ENCODE measurements around the gene LDLRAD3. TPM values are rescaled to one million over a fixed set of nuclear protein-coding genes. Genes with fewer than 3 reads are reported as not detected.

LDLRAD3 gene
- total RNA-seq, 1 donor from 2014 or later = 26.2 TPM

DNA sequence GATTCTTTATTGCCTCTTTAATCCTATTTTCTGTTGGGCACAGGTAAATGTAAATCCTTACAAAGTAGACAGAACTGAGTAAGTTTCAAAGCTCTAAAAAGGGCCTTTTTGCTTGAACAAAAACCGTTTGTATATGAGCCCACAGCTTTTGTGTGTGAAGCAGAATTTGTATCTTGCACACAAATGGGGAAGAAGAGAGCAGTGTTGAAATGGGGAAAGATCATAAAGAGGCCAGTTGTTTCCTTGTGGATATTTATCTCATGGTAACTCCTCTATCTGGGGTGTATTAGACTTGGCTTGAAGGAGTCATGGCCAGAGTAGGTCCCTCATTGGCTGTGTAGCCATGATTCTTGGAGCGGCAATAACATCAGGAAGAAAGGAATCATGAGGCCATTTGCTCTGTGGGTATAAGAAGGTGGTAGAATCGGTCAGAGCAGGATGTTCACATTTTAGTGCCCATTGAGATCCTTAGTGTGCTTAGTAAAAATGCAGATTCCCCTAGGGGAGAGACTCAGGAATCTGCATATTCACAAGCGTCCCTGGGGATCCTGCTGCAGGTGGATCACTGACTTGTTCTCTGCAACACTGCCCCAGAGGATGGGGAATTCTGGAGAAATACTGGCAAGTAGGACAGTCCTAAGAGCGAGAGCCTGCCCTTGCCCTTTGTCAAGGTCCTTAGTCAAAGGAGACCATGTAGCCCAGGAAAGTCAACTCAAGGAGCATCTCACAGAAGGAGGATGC lies 126.5 kb downstream of the LDLRAD3 start:
- no peak for DNase-seq (ENCODE audit: extremely low read depth, low read depth, low spot score)

- DNase-seq (ENCODE audit: extremely low read depth, low read depth, low spot score) = no peak
Measured at GRCh38 chr11:36070954-36071330, 127.1 kb downstream of the LDLRAD3 start.

- no peak for DNase-seq (ENCODE audit: extremely low read depth, low read depth, low spot score)
Measured at GRCh38 chr11:36071917-36072500, 128.1 kb downstream of the LDLRAD3 start.

GRCh38 chr11:36073411-36074203 lies 129.7 kb downstream of the LDLRAD3 start:
- DNase-seq (ENCODE audit: extremely low read depth, low read depth, low spot score) = no peak

GRCh38 chr11:36074941-36075431 lies 131.1 kb downstream of the LDLRAD3 start:
- peak; percentile 84 for DNase-seq (ENCODE audit: extremely low read depth, low read depth, low spot score)

GRCh38 chr11:36077368-36077767 lies 133.5 kb downstream of the LDLRAD3 start:
- DNase-seq (ENCODE audit: extremely low read depth, low read depth, low spot score) = no peak

- no peak for DNase-seq (ENCODE audit: extremely low read depth, low read depth, low spot score)
Measured at GRCh38 chr11:36077886-36078685, 134.2 kb downstream of the LDLRAD3 start.

DNA sequence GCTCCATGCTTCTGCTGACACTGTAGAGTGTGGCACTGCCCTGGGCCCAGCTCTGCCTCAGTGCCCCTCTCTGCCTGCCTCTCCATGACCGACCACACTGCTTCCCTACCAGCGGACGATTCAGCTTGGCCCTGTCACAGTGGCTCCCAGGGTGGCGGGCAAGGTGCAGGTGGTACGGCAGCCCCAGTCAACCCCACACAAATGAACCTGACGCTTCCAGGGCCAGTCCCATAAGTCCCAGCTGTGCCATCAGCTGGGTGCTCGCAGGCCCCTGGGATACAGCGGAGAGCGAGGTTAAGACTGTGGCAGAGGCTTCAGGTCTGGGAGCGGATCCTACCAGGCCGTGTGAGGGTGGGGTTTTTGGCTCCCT lies 134.8 kb downstream of the LDLRAD3 start:
- no peak for DNase-seq (ENCODE audit: extremely low read depth, low read depth, low spot score)

- DNase-seq (ENCODE audit: extremely low read depth, low read depth, low spot score) = no peak
Measured at GRCh38 chr11:36079878-36080675, 136.2 kb downstream of the LDLRAD3 start.

DNA sequence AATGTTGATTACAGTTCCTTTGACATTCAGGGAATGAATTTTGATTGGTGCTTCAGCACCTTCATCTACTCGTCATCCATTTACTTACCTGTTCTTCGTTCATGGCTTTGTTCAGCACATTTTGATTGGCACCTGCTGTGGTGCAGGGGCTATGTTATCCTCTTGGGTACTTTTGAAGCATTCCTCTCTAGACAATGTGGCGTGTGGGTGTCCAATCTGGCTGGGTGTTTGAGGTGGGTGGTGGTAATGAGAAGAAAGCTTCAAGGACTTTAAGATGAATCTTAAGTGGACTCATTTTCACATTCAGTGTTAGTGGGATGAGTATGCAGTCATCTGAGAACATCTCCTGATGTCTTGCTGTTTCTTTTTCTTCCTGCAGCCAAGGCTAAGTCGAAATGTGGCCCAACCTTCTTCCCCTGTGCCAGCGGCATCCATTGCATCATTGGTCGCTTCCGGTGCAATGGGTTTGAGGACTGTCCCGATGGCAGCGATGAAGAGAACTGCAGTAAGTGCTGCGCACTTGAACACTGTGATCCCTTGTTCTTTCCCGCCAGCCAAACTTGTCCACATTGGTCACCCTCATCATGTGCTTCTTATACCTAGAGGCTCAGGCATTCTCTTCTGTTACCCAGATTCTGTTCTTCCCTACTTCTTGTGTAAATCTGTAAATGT lies 137.5 kb downstream of the LDLRAD3 start:
- DNase-seq (ENCODE audit: extremely low read depth, low read depth, low spot score) = no peak

DNA sequence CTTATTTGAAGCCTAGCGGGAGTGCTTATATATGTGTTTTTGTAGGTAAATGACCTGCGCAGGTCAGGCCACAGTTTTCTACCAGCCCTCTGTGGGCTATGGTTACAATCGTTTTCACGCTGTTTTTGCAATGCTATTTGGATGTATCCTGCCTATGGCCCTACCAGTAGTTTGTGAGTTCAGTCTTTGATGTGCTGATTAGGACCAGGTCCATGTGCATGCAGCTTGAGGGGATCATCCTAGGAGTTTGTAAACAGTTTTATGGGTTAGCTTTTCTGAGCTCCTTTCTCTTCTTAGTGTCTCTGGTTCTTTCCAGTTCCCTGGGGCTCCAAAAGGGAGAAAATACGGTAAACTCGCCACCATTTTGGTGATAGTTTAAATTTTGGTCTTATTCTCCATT lies 142.5 kb downstream of the LDLRAD3 start:
- no peak for DNase-seq (ENCODE audit: extremely low read depth, low read depth, low spot score)

- no peak for DNase-seq (ENCODE audit: extremely low read depth, low read depth, low spot score)
Measured at GRCh38 chr11:36088266-36088972, 144.6 kb downstream of the LDLRAD3 start.

GRCh38 chr11:36089920-36090319 lies 146.1 kb downstream of the LDLRAD3 start:
- no peak for DNase-seq (ENCODE audit: extremely low read depth, low read depth, low spot score)

- DNase-seq (ENCODE audit: extremely low read depth, low read depth, low spot score) = no peak
Measured at GRCh38 chr11:36090356-36091109, 146.7 kb downstream of the LDLRAD3 start.

DNA sequence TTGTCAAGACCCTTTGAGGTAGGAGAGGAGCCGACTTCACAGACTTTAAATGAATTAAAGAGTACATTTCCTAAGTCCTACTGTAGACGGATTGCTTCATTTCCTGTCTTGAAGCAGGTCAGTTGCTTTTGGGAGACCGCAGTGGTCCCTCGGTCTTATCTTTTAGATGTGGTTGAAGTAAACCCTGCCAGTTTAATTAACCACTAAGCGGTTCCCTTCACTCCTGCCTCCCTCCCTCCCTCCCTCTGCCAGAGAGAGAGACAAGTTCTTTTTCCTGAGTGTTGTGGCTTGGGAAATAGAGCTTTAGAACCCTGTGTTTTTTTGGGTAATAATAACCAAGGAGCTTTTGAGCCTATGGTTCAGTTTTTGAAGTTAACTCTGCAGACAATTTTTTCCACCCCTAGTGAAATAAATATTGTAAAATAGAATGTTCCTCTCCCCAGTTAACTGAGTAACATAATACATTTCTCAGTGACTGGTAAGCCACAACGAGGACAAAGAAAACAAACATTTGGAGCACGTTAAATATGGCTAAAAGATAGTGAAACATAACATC lies 147.5 kb downstream of the LDLRAD3 start:
- DNase-seq (ENCODE audit: extremely low read depth, low read depth, low spot score) = no peak

DNA sequence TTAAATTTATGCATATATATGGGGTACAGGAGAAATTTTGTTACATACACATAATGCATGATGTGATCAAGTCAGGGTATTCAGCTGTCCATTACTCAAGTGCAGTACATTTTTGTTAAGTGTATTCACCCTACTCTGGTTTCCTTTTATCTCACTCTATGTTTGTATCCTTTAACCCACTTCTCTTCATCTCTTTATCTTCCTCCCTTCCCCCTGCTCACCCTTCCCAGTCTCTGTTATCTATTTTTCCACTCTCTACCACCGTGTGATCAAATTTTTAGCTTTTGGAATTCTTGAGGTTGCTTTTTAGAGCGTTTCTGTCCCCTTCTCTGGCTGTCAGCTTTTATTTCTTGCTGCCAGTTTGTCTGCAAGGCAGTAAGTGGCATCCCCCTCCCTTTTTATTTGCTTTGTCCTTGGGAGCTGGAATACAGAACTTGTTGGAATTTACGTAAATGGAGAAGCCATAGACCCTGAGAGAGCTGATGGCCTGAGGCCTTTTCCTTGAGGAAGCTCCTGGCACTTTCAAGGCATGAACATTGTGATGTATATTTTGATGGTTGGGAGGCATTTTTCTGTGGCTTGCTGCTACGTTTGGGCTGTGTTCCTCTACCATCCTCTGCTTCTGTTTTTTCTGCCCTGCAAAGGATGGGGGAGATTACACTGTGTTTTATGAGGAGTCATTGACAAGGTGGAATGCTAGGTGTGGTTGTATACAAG lies 148.6 kb downstream of the LDLRAD3 start:
- no peak for DNase-seq (ENCODE audit: extremely low read depth, low read depth, low spot score)

DNA sequence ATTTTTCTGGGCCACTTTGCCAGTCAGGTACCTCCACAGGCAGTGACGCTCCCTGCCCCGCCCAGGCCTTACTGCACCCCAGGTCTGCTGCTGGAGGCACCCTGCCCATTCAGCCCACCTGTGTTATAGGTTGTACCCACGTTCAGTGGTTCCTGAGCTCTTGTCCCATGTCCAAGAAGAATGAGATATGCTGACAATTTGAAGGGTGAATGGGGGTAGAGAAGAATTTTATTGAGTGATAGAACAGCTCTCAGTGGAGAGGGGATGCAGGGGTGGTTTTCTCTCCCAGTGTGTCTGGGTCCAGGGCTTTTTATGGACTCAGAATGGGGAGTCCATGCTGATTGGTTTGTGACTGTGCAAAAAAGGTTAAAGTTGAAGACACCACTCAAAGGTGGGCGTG lies 149.7 kb downstream of the LDLRAD3 start:
- no peak for DNase-seq (ENCODE audit: extremely low read depth, low read depth, low spot score)

Measured in glomerular endothelial cell (primary cell).